Right renal cortex interstitium (tissue), 3 donors: ENCODE data around the gene LRRN3. TPM values are rescaled to one million over a fixed set of nuclear protein-coding genes. Genes with fewer than 3 reads are reported as not detected.

Experiments
- DNase-seq, 3 donors: peaks; one replicate each; pipeline ENCODE4 v3.0.0-alpha.2; 2013; ENCODE audit warnings: low read depth in 3 of 3, low spot score in 2 of 3
- polyA plus RNA-seq, 3 donors: library from polyadenylated mRNA; unstranded; fragments of 120-200 nt; gene quantifications; one replicate each; pipeline ENCODE4 v1.2.1, GENCODE V29; 2013; ENCODE audit not compliant: insufficient read length in 3 of 3

LRRN3 gene
- polyA plus RNA-seq, 3 donors: 4.3 to 6.4 (median 5.2) TPM

DNA sequence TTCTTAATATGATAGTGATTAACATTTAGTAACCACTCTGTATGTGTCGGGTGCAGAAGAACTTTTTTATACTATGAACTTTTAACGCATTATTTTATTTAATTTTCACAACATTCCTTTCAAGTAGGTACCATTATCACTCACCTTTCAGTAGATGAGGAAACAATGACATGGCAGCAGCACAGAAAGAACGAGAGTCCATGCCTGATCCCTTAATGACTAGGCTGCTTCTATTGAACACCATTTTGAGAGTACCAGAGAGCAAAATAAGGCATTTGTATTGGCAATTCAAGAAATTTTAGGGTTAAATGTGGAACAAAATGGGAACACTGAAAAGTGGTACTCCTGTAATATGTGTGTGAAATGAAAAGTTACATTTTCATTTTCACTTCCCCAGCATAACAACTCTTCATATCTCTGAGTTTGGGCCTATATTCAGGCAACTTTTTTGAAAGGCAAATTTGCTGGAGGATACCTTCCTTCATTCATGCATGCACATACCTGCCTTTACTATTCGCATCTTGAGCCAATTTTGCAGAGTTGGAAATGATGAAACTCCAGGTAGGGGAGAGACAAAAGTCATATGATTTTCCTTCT is 12.8 kb downstream of the LRRN3 start:
- DNase-seq: no peak

DNA sequence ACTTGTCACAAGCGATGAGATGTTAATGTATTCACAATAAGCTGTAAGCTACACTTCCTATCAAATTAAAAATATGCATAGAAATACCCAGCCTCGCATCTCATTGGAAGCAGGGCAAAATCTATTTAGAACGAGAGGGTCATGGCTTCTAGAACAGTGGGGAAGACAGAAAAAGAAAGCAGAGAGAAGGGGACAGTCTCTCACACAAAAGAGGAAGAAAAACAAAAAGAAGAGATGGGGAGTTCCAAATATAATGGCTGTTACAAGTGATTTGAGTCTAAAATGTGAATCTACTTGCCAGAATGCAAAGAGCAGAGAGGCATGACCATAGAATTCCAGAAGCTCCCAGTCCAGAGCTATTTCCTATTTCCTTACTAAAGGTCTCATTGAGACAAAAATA is 13.8 kb downstream of the LRRN3 start:
- DNase-seq: no peak

DNA sequence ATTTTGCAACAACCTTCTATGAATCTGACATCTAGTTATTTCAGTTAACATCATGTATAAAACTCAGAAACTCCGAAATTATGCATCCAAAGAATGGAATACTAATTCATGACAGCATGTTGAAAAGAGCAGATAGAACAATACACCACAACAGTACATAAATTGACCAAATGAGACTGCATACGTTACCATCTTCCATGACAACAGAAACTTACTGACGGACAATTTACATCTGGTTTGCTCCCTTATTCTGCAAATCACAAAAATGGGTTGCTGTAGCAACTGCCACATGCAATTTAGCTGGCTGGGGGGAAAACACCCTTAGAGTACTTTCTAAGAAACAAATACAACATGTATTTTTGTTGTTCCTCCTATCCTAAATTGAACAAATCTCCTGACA is 14.3 kb downstream of the LRRN3 start:
- no peak for DNase-seq

DNA sequence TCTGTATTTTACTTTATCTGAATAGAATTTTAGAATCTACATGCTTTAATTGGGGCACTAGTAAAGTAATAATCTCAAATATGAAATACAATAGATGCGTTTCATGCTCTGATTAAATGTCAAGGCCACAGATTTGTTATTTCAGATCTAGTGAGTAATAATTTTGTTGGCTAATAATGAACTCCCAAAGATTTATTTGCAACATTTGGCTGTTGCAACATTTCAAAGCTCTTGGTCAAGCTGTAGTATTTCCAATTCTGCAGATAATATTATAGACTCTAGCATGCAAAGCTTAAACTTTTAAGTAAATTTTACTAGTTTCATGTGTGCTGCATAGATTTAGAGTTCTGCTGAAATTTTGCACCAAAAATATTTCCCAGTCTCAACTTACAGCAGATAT is 16.7 kb downstream of the LRRN3 start:
- DNase-seq: no peak

DNA sequence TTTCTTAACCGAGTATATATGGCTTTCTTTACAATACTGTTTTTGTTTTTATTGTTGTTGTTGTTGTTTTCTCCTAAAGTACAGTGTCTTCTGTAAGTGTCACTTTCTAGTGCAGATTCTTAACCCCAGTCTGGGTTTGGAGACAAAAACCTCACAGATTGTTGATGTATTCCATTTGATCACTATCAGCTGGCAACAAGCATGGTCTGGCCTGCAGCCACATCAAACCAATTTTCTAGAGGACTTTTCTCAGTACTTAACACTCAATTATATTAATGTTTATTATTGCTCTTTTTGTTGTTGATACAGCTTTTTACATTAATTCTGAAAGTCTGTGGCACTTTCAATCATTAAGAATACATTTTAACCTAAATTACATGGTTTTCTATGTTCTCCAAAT is 17.1 kb downstream of the LRRN3 start:
- DNase-seq: no peak

DNA sequence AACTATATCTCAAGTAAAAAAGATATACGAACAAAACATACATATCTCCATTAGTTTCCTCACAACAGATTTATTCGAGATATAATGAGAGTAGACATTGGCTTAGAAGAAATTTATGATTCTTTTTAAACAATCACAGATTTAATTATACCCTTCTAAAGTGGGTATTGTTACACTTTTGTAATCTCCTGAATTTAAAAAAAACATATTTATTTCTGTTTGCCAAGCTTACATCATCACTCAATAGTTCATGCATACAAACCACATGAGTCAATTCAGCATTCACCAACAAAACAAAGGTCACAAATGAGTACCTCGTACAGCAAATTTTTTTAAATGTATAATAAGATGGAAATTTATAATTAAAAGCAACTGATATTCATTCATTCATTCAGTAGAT is 17.6 kb downstream of the LRRN3 start:
- DNase-seq: no peak

DNA sequence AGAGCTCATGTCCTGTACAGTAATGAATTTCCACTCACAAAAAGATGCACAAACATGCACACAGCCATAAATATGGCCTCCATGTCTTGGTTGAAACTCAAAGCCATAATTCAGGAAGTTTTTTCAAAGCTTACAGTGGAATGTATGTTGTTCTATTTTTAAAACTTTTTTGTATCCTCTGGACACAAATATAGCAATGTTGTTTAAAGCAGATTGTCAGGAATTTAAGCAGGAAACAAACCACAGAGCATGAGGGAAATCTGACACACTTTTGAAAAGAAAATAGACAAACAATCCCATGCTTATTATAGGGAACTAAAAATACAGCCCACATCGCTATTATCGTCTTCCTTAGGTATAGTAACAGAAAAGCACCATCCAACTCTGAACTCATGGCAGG is 21.5 kb downstream of the LRRN3 start:
- DNase-seq: no peak

DNA sequence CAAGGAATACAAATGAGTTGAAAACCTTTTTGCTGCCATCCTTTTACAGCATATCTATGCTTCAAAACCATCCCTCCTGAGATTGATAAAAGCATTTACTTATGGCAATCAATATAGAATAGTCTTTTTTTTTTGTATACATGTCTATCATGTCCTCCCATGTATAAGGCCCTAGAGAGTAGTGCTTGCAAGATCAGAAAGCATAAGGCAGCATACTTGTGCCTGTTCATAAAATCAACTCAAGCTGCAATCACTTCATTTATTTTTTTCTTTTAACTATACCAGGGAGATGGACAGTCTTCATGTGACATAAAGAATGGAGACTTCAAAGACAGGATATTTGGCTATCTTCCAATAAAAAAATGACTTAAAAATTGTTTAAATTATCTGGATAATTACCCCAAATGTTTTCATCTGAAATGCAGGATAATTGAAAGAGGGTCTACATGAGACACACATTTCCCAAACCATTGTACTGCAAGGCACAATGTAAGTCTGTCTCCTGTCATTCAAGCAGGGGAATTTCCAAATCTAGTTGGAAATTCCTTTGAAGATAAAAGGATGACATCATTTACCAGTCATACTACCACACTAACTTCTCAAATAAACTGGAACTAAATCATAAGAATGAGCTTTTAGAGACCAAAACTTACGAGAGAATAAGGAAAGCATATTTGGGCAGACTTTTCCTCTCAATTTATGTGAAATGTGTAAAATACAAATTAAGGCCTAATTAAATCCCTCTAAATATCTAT is 22.5 kb downstream of the LRRN3 start:
- no peak for DNase-seq

DNA sequence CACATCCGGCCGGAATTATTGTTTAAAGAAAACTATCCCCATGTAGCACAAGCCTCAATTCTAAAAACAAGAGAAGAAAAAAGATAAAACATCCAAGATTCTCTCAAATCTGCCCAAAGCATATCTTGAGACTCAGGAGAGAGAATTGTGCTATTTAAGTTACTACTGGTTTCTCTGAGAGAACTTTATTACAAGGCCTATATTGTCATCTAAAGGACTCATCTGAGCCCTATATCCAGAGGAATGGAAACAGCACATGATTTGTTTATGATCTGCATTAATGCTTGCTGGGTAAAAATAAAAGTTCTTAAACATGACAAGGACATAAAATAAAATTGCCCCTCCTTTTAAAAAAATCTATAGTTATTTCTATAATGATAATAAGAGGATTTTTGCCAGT is 25.0 kb downstream of the LRRN3 start:
- DNase-seq: no peak

DNA sequence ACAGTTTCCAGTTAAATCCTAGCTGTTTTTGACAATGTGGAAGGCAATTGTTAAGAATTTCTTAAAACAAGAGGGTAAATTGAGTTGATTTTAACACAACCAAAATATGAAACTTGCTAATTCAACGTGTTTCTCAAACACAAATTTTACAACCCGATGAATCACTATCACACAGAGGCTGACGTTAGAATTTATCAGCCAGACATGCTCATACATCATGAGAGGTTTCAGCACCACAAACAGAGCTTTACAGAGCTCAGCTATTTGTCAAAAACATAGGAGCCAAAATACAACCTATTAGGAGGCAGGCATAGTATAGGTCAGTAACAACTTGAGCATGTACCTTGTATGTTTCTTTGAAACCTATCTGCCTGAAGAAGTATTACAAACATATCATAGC is 36.1 kb downstream of the LRRN3 start:
- no peak for DNase-seq

DNA sequence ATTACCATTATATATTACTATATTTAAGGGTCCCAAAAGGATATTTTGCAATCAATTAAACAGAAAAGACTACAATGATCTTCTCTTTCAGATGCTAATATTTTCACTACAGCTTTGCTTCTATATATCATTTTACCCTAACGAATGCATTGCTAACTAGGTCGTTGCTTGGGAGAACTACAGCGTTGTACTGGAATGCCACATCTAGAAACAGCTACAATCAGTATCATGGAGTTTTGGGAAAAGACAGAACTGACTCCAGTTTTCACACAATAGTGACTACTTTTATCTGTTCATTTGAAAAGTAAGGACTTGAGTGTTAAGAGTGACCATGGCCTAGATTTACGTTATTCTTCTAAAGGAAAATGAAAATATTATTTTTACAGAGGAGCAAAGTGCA is 38.5 kb downstream of the LRRN3 start:
- DNase-seq: no peak

DNA sequence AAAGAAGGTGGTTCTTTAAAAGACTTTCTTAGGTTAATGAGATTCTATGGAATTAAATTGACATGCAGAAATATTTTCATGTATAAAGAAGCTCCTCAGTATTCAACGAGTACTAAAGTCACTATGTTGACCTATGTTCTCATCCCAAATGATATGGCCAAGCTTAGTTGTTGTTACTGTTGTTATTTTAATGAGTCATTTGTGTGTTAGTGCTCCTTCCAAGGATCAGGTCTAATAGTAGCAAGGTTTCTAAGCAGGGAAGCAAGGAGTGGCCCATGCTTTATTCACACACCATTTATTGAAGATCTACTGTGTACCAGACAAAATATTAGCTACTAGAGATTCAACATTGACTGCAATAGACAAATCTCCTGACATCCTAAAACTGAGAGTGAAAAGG is 41.9 kb downstream of the LRRN3 start:
- DNase-seq: no peak

DNA sequence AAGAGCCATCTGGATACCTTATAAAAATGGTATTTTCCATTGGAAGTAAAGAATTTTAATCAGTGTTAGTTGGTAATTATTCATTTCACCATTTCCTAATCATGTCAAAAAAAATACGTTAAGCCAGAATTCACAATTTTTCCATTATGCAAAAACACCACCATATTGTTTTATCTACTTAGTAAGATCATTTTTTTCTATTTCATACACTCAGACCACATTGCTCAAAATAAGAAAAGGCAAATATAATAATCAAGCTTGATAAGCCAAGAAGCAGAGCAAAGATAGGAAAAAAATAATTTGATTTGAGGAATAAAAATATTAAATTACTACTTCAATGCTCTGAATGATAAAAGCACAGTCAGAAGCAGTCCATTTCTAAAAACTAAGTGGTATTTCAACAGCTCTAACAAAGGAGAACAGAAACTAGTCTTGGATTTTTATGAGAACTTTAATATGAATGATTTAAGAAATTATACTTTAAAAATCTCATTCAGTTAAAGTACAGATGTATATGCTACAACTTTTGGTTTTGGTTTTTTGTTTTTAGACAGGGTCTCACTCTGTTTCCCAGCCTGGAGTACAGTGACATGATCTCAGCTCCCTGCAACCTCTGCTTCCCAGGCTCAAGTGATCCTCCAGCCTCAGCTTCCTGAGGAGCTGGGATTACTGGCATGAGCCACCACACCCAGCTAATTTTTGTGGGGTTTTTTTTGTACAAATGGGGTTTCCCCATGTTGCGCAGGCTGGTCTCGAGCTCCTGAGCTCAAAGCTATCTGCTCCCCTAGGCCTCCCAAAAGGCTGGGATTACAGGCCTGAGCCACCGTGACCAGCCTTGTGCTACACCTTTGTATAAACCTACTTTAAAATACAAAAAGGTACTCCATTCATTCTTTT is 46.6 kb downstream of the LRRN3 start:
- DNase-seq: no peak

DNA sequence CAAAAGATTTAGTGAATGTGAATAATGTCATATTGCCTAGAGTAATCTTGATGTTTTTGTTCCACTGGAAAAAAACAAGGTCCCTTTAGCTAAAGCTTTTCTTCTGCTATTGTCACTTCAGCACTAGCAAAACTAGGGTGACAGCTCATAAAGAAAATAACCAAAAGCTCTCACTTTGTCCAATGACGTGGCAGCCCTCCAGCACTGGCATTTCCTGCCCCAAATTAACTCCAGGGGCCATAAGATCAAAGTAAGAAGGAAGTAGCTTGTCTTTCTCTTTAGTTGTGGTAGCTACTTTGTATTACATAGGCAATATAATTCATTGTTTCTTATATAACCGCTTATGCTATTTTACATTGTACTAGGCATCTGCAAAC is 47.3 kb downstream of the LRRN3 start:
- peak in 2 of 3 donors; percentile 8 to 18 for DNase-seq

DNA sequence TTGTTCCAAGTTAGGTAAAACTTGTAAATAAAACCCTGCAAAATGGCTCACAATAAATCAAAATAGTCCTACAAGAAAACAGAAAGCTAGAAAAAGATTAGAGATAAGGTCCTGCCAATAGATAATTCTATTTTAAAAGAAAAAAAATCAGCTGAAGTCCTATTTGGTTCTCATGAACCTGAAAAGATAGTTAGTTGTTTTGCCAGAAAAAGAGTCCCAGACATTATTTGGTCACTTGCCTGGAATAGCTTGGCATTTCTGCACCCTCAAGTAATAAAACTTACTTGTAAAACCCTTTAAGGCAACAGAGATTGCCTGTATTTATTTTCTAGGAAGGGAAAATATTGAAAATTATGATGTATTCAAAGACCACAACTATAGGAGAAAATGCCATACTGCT is 47.7 kb downstream of the LRRN3 start:
- no peak for DNase-seq

DNA sequence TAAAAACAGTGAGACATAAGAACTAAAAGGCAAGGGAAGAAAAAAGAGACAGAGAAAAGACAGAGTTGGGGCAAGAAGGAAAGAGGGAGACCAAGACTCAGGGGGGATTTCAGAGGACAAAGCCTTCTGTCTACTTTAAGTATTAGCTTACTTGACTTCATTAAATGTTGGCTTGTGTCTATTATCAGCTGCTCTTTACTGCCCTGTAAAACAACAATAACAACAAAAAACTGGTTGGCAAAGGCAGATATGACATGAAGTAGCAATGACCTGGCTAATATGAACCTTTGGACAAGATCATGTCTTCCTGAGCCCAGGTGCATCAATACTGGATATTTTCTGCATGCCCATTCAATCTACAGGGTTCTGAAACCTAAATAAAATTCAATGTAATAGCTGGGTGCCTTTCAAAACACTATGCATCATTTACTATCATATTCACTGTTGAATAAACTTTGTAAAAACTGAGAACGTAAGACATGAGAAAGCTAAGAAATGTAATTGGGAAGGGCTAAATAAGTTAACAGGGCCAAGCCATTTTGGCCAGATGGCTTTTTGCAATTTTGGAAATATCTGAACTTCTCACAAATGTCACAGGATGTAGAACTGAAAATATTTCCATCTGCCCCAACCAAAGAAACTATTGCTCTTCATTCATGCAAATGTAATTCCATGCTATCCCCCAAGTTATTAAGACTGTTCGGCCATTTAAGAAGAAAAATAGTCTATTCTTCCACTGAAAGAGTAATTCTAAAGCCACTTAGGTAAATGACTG is 49.4 kb downstream of the LRRN3 start:
- DNase-seq: no peak

DNA sequence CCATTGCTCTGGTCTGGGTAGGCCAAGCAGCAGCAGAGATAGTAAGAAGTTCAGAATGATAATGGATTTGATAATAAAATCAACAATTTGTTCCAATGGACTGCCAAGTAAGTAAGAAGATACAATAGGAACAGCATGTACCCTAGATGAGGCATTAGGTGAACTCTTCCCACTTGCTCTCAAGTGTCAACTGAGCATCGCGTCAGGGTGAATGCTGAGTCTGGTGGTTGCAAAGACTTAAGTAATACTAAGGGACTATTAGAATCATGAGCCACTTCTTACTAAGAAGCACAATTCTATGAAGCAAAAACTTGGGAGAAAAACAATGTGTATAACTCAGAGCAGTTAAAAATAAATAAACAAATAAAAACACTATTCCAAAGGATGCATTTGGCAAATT is 54.5 kb downstream of the LRRN3 start:
- no peak for DNase-seq

DNA sequence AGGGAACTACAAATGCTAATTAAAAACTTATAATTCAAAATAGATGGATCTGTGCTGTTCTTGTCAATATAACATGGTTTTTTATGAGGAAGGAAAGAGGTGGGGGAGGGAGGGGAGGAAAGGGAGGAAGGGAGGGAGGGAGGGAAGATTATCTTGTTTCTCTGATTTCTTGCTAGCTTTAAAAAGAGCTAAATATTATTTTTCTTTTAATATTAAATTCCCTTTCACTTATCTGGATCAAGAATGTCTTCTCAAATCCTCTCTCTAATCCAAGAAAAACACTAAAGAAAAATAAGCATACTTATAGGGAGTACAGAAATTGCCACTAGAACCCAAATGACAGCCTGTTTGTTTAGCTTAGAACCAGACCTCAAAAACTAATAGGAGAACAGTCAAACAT is 55.2 kb downstream of the LRRN3 start:
- no peak for DNase-seq

DNA sequence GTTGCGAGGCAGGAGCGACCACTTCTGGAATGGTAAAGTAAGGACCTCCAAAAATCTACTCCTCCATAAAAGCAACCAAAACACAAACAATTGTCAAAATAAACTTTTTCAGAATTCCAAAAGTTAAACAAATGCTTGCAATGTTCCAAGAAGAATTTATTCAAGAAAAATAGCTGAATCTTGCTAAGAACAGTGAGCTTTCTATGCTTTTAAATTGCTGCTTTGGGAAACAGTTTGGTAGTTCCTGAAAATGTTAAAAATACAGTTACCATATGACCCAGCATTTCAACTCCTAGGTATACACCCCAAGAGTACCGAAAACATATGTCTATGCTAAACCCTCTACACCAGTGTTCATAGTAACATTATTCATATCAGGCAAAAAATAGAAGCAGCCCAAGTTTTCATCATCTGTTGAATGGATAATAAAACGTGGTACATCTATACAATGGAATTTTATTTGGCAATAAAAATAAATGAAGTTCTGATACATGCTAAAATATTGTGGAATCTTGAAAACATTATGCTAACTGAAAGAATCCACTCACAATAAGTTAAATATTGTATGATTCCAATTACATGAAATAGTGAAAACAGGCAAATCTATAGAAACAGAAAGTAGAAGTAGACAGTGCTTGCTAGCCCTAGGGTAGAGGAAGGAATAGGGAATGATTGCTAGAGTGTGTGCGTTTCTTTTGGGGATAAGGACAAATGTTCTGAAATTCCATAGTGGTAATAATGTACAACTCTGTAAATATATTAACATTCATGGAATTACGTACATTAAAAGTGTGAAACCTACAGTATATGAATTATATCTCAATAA is 57.0 kb downstream of the LRRN3 start:
- DNase-seq: no peak

DNA sequence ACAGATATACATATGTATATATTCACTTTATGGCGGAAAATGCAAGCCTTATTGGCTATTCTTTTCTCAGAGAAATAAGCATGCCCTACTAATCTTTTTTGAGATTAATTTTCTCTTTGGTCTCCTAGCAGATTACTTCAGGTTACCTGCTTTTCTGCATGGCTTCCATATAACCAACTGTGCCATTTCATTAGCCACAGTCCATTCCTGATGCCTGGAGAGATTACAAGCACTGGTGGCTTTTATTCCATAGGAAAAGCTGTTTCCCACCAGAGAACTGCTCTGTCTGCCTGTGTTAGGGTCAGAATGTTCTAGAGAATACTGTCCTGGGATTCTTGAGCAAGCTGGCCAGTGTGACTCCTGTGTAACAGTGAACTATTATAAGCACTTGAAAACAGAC is 59.8 kb downstream of the LRRN3 start:
- no peak for DNase-seq
